B cell (primary cell): ENCODE measurements around the gene NEK3. TPM values are rescaled to one million over a fixed set of nuclear protein-coding genes. Genes with fewer than 3 reads are reported as not detected.
"Not testable (repeated sequence)": the region's sequence is repeated elsewhere in the genome, so short reads cannot be mapped to it uniquely, and the experiment has no call there.

Source experiments
- ATAC-seq: fragments of 200-7000 bp; cut with Tn5 transposase; one replicate; pipeline ENCODE4 v1.10.0; 2021; ENCODE audit warnings: low read depth, mild to moderate bottlenecking, moderate number of reproducible peaks, moderate library complexity
- CTCF ChIA-PET: fragments of 350-600 bp; sonication (Branson Sonifier 250); formaldehyde crosslinking; loops from one replicate; lab custom pipeline; 2021; ENCODE audit warnings: antibody characterized with exemption, inconsistent platforms; lab: Charles Lee
- POLR2A ChIA-PET: fragments of 350-600 bp; sonication (Branson Sonifier 250); formaldehyde crosslinking; loops from one replicate; lab custom pipeline; 2021; ENCODE audit warnings: antibody characterized with exemption; lab: Charles Lee
- DNase-seq: peaks from one replicate; pipeline ENCODE4 v3.0.0; 2013
- H2AFZ ChIP-seq: 2 replicates; pipeline ENCODE4 v1.6.1; 2012; ENCODE audit warnings: mild to moderate bottlenecking, low read depth, low read length; ENCODE audit not compliant: insufficient read depth, poor library complexity, severe bottlenecking
- H3K27ac ChIP-seq, 2 donors: 1 replicate in 1 of 2; 2 replicates in 1 of 2; pipeline ENCODE4 v1.5.1; 2012 to 2013; ENCODE audit warnings: low read length in 2 of 2, mild to moderate bottlenecking in 2 of 2, moderate library complexity in 1 of 2
- H3K27me3 ChIP-seq, 4 experiments: fragments of 200-600 bp in 1 of 4; sonication (generic) in 1 of 4; replicated peaks in 1 of 4; 1 replicate in 2 of 4; 2 replicates in 2 of 4; pipeline versions ENCODE4 v1.6.1 to v1.7.0; 2013 to 2016; ENCODE audit warnings: low read length in 3 of 4, mild to moderate bottlenecking in 2 of 4, mixed read lengths in 1 of 4, moderate library complexity in 1 of 4; ENCODE audit not compliant: insufficient read depth in 4 of 4, control insufficient read depth in 3 of 4; ENCODE audit errors: control extremely low read depth in 1 of 4
- H3K36me3 ChIP-seq, 2 experiments: replicated peaks in 1 of 2; 1 replicate in 1 of 2; 2 replicates in 1 of 2; pipeline versions ENCODE4 v1.6.1 to v1.7.1; 2013; ENCODE audit warnings: low read length in 1 of 2; ENCODE audit not compliant: insufficient read depth in 2 of 2, control insufficient read depth in 1 of 2; ENCODE audit errors: control extremely low read depth in 1 of 2, extremely low read depth in 1 of 2
- H3K4me1 ChIP-seq, 2 donors: fragments of 200-600 bp in 1 of 2; sonication (generic) in 1 of 2; 1 replicate in 1 of 2; 2 replicates in 1 of 2; pipeline versions ENCODE4 v1.5.1 to v1.6.1; 2013 to 2017; ENCODE audit warnings: low read length in 2 of 2; ENCODE audit not compliant: control insufficient read depth in 2 of 2, insufficient read depth in 2 of 2
- H3K4me2 ChIP-seq: replicated peaks from 2 replicates; pipeline ENCODE3; 2012; ENCODE audit warnings: mild to moderate bottlenecking, low read depth, low read length; ENCODE audit not compliant: poor library complexity, severe bottlenecking
- H3K4me3 ChIP-seq, 5 experiments: fragments of 200-600 bp in 1 of 5; sonication (generic) in 1 of 5; 1 replicate in 3 of 5; 2 replicates in 2 of 5; pipeline versions ENCODE4 v1.5.1 to v1.7.0; 2011 to 2016; ENCODE audit warnings: low read length in 4 of 5, mild to moderate bottlenecking in 4 of 5, low read depth in 2 of 5, control low read depth in 1 of 5, moderate library complexity in 1 of 5; ENCODE audit not compliant: insufficient read depth in 1 of 5; ENCODE audit errors: control extremely low read depth in 1 of 5, extremely low read depth in 1 of 5
- H3K79me2 ChIP-seq: fragments of 200-600 bp; sonication (generic); one replicate; pipeline ENCODE4 v1.6.0; 2016; ENCODE audit warnings: low read length; ENCODE audit not compliant: control insufficient read depth, insufficient read depth
- H3K9ac ChIP-seq: fragments of 200-600 bp; sonication (generic); 2 replicates; pipeline ENCODE4 v1.6.1; 2017; ENCODE audit warnings: mild to moderate bottlenecking, low read length, moderate library complexity
- H3K9me3 ChIP-seq, 3 donors: one replicate each; pipeline versions ENCODE4 v1.6.1 to v1.7.1; 2013; ENCODE audit warnings: low read length in 2 of 3; ENCODE audit not compliant: control insufficient read depth in 2 of 3, insufficient read depth in 1 of 3; ENCODE audit errors: control extremely low read depth in 1 of 3
- H4K20me1 ChIP-seq: 2 replicates; pipeline ENCODE4 v1.6.0; 2012; ENCODE audit warnings: mild to moderate bottlenecking, low read length; ENCODE audit not compliant: insufficient read depth, control insufficient read depth, poor library complexity, severe bottlenecking
- H3K27ac Mint-ChIP-seq: one replicate; pipeline ENCODE4 v1.8.0; 2021; ENCODE audit warnings: mixed read lengths
- H3K27me3 Mint-ChIP-seq: one replicate; pipeline ENCODE4 v1.8.0; 2021; ENCODE audit warnings: mixed read lengths
- H3K4me1 Mint-ChIP-seq: one replicate; pipeline ENCODE4 v1.8.0; 2021; ENCODE audit warnings: mixed read lengths
- H3K4me3 Mint-ChIP-seq: one replicate; pipeline ENCODE4 v1.8.0; 2021; ENCODE audit warnings: mixed read lengths
- H3K9me3 Mint-ChIP-seq: one replicate; pipeline ENCODE4 v1.8.0; 2022; ENCODE audit warnings: mixed read lengths; ENCODE audit not compliant: insufficient read depth
- CTCF ChIP-seq: fragments of 200-600 bp; IDR thresholded peaks from one replicate; pipeline ENCODE4 v1.8.0; 2022; ENCODE audit warnings: antibody characterized with exemption, mild to moderate bottlenecking
- EZH2 ChIP-seq: IDR thresholded peaks from 2 replicates; pipeline ENCODE4 v1.6.1; 2012; ENCODE audit warnings: borderline replicate concordance, low read depth, mild to moderate bottlenecking, moderate library complexity, low read length; ENCODE audit not compliant: insufficient read depth, poor library complexity, severe bottlenecking
- WGBS: methylation state at CpG from one replicate; pipeline ENCODE4 v1.1.5; 2013; ENCODE audit warnings: missing lambda C conversion rate; ENCODE audit not compliant: insufficient coverage; 5-methylcytosine and 5-hydroxymethylcytosine counted together
- intact Hi-C: fragments of 100-400 bp; cut with micrococcal nuclease; formaldehyde crosslinking; loops from one replicate; pipeline ENCODE4 v1.10.0; 2022
- polyA plus RNA-seq: library from polyadenylated mRNA; depleted of rRNA; stranded (reverse); fragments of >200 nt; gene quantifications from 2 replicates; pipeline ENCODE4 v1.2.3, GENCODE V29; 2012
- total RNA-seq, 2 donors: library from RNA; stranded (reverse); fragments of 120-200 nt in 1 of 2; gene quantifications; 1 replicate in 1 of 2; 2 replicates in 1 of 2; pipeline versions ENCODE4 v1.2.3 to v1.2.4, GENCODE V29; 2013 to 2022

Gene NEK3
- total and polyA plus RNA-seq, 2 donors (not counting 1 experiment from before 2014, with no cell fraction given) = 6.0 to 12.6 TPM

- H3K9me3 Mint-ChIP-seq, H3K4me2 ChIP-seq, H3K27me3 Mint-ChIP-seq, H3K4me3 ChIP-seq, intact Hi-C loops, H3K27ac ChIP-seq, H3K4me1 ChIP-seq, H3K9me3 ChIP-seq, H2AFZ ChIP-seq, CTCF ChIA-PET, H3K27me3 ChIP-seq, H3K27ac Mint-ChIP-seq, H3K4me1 Mint-ChIP-seq, H3K79me2 ChIP-seq, ATAC-seq, POLR2A ChIA-PET, H3K9ac ChIP-seq, DNase-seq, H4K20me1 ChIP-seq, H3K4me3 Mint-ChIP-seq: not testable (repeated sequence)
- peaks cover 5 to 50% of the 10 kb centered on the region in 2 experiments for H3K36me3 ChIP-seq
- WGBS = no CpG with 5 or more reads among the region's 1 CpG
These were observed 11.5 kb upstream of the NEK3 start for GRCh38 chr13:52170828-52171391.

GRCh38 chr13:52169839-52170238 lies 10.4 kb upstream of the NEK3 start:
- ChIA-PET POLR2A (no interaction called here), CTCF (no interaction called here)
- H2AFZ ChIP-seq = no peak overlapping the region
- Mint-ChIP-seq H3K27ac (no peak overlapping the region), H3K4me3 (no peak overlapping the region), H3K4me1 (peaks cover 9% of the 10 kb centered on the region), H3K27me3 (no peaks in the 10 kb centered on the region), H3K9me3 (no peaks in the 10 kb centered on the region)
- DNase-seq (no peak), ATAC-seq (no peak)
- no peak overlapping the region for H3K9ac ChIP-seq
- no peak overlapping the region for H3K4me2 ChIP-seq
- H3K36me3 ChIP-seq = peaks cover 5 to 43% of the 10 kb centered on the region in 2 experiments
- TF ChIP-seq CTCF (no peak), EZH2 (no peak)
- no peaks in the 10 kb centered on the region for H3K79me2 ChIP-seq
- H3K9me3 ChIP-seq = no peaks in the 10 kb centered on the region
- intact Hi-C loops = no loop called here
- H3K27me3 ChIP-seq = no peaks in the 10 kb centered on the region
- no peaks in the 10 kb centered on the region for H3K4me1 ChIP-seq
- 100% methylated on average over 1 of the region's 5 CpGs for WGBS
- no peak overlapping the region for H3K27ac ChIP-seq
- no peak overlapping the region for H3K4me3 ChIP-seq
- no peaks in the 10 kb centered on the region for H4K20me1 ChIP-seq
